ENCODE results near the gene CBX6. TPM values are rescaled to one million over a fixed set of nuclear protein-coding genes. Genes with fewer than 3 reads are reported as not detected.

The CBX6 gene
- total and polyA plus RNA-seq, 10 of the 15 experiments (the other 5 are each of a cell fraction or from before 2014, with no cell fraction given): 3.6 to 142 (median 37.4) TPM

- FAIRE-seq (no peak), ATAC-seq (peak; percentile 3), DNase-seq (ENCODE audit: low read depth, low spot score) (no peak)
- Histone ChIP-seq H3K79me2 (ENCODE audit: control insufficient read depth, insufficient read depth, low read length) (peaks cover 27% of the 10 kb centered on the region), H3K4me1 (ENCODE audit: control insufficient read depth, insufficient read depth, low read length) (peaks cover 29% of the 10 kb centered on the region), H3K27me3 (replicated peaks in 1 of 2; ENCODE audit: control insufficient read depth in 2 of 2, insufficient read depth in 2 of 2, low read length in 1 of 2) (no peaks in the 10 kb centered on the region), H4K20me1 (ENCODE audit: control insufficient read depth, insufficient read depth) (peaks cover 7% of the 10 kb centered on the region; the same call in 1 of the 2 replicates), H3K9me3 (replicated peaks; ENCODE audit: control insufficient read depth, insufficient read depth, low read length) (no peaks in the 10 kb centered on the region), H2AFZ (ENCODE audit: control insufficient read depth, low read depth, low read length) (no peak overlapping the region), H3K4me3 (peak overlapping the region; percentile 69), H3K27ac (ENCODE audit: control insufficient read depth, insufficient read depth) (peak overlapping the region; percentile 83), H3K9ac (ENCODE audit: control insufficient read depth, insufficient read depth, low read length) (peak overlapping the region; percentile 87), H3K36me3 (ENCODE audit: control insufficient read depth in 2 of 2, insufficient read depth in 2 of 2, low read length in 1 of 2) (peaks cover 14 to 16% of the 10 kb centered on the region in 2 experiments), H3K4me2 (ENCODE audit: control insufficient read depth, insufficient read depth) (peak overlapping the region; percentile 14)
- WGBS (ENCODE audit: insufficient coverage, insufficient replicate concordance, low lambda C conversion rate, missing lambda C conversion rate): 3% methylated on average over 2 of the region's 2 CpGs
- BruUV-seq (replicated peaks): no TSS peak
- TF ChIP-seq IKZF1 (conservative IDR thresholded peaks at IDR 0.05) (no peak), SIN3A (IDR thresholded peaks at IDR 0.05; ENCODE audit: low read depth, low read length) (peak; percentile 11; the same call in 1 of the 2 replicates), SMC3 (IDR thresholded peaks at IDR 0.05; ENCODE audit: borderline replicate concordance, low read length) (no peak), YY1 (IDR thresholded peaks at IDR 0.05; ENCODE audit: low read depth, low read length) (peak; percentile 74)
- TF ChIP-seq, protein P1, sequence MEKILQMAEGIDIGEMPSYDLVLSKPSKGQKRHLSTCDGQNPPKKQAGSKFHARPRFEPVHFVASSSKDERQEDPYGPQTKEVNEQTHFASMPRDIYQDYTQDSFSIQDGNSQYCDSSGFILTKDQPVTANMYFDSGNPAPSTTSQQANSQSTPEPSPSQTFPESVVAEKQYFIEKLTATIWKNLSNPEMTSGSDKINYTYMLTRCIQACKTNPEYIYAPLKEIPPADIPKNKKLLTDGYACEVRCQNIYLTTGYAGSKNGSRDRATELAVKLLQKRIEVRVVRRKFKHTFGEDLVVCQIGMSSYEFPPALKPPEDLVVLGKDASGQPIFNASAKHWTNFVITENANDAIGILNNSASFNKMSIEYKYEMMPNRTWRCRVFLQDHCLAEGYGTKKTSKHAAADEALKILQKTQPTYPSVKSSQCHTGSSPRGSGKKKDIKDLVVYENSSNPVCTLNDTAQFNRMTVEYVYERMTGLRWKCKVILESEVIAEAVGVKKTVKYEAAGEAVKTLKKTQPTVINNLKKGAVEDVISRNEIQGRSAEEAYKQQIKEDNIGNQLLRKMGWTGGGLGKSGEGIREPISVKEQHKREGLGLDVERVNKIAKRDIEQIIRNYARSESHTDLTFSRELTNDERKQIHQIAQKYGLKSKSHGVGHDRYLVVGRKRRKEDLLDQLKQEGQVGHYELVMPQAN (conservative IDR thresholded peaks at IDR 0.05): no peak
- intact Hi-C loops (cut with micrococcal nuclease; ENCODE audit: unreplicated experiment): loop anchor here (1.0 to 5.0 kb wide), 5 partner anchors 111 to 446 kb away; partner anchors contain the start of genes APOBEC3B, CBX7 and RPL3
- ChIA-PET RAD21 (ENCODE audit: unreplicated experiment) (interaction anchor here (0.7 to 3.8 kb wide), 16 partner anchors 29 to 447 kb away, joined by 3 to 93 read pairs (median 6); partner anchors contain the start of genes APOBEC3C and RPL3), CTCF (interaction anchor here (0.8 to 5.5 kb wide), 38 partner anchors 9 to 460 kb away, joined by 3 to 192 read pairs (median 8); partner anchors contain the start of genes APOBEC3B and APOBEC3C), SMC1A (ENCODE audit: uncharacterized antibody, unreplicated experiment) (interaction anchor here (0.8 to 4.8 kb wide), 17 partner anchors 81 to 444 kb away, joined by 3 to 83 read pairs (median 5); no protein-coding TSS in a partner anchor), POLR2A (interaction anchor here (0.8 to 3.0 kb wide), 9 partner anchors 83 to 278 kb away, joined by 3 to 16 read pairs (median 5); no protein-coding TSS in a partner anchor)
- in situ Hi-C loops (cut with MboI): loop anchor here (5.0 kb wide), 2 partner anchors 131 to 246 kb away; no protein-coding TSS in a partner anchor
These were observed 1.1 kb downstream of the CBX6 start for GRCh38 chr22:38870791-38871359.
